Parathyroid adenoma (tissue), 2 donors: ENCODE results near the gene CA5A.

Experiments used
- H2AFZ ChIP-seq: fragments of 300-600 bp; sonication (generic); one replicate; pipeline ENCODE4 v1.7.0; 2017; ENCODE audit warnings: antibody characterized with exemption, mild to moderate bottlenecking
- H3K27ac ChIP-seq: fragments of 300-600 bp; sonication (generic); one replicate; pipeline ENCODE4 v1.7.0; 2017
- H3K27me3 ChIP-seq: fragments of 300-600 bp; sonication (generic); one replicate; pipeline ENCODE4 v1.7.0; 2017; ENCODE audit warnings: low read length; ENCODE audit not compliant: control insufficient read depth, insufficient read depth
- H3K36me3 ChIP-seq: fragments of 300-600 bp; sonication (generic); one replicate; pipeline ENCODE4 v1.7.0; 2017; ENCODE audit warnings: low read length; ENCODE audit not compliant: control insufficient read depth, insufficient read depth
- H3K4me1 ChIP-seq: fragments of 300-600 bp; sonication (generic); one replicate; pipeline ENCODE4 v1.7.0; 2017; ENCODE audit warnings: control low read depth
- H3K4me2 ChIP-seq: fragments of 300-600 bp; sonication (generic); one replicate; pipeline ENCODE4 v1.7.0; 2017; ENCODE audit warnings: low read length
- H3K4me3 ChIP-seq: fragments of 300-600 bp; sonication (generic); one replicate; pipeline ENCODE4 v1.7.0; 2017; ENCODE audit warnings: low read depth, low read length
- H3K79me2 ChIP-seq: fragments of 300-600 bp; sonication (generic); one replicate; pipeline ENCODE4 v1.7.0; 2017; ENCODE audit warnings: control low read depth
- H3K9ac ChIP-seq: fragments of 300-600 bp; sonication (generic); one replicate; pipeline ENCODE4 v1.7.0; 2017; ENCODE audit warnings: mild to moderate bottlenecking
- H3K9me3 ChIP-seq: fragments of 300-600 bp; sonication (generic); one replicate; pipeline ENCODE4 v1.7.0; 2017; ENCODE audit warnings: low read length; ENCODE audit not compliant: control insufficient read depth
- CTCF ChIP-seq: fragments of 300-600 bp; sonication (generic); IDR thresholded peaks from one replicate; pipeline ENCODE4 v1.7.0; 2017; ENCODE audit warnings: antibody characterized with exemption, mild to moderate bottlenecking
- donor health status: primary hyperparathyroidism.

CA5A gene

GRCh38 chr16:87957296-87958094, 21.2 kb upstream of the CA5A start:
- no peak overlapping the region for H3K9ac ChIP-seq
- H3K4me3 ChIP-seq: no peak overlapping the region
- peaks cover 42% of the 10 kb centered on the region for H3K4me1 ChIP-seq
- no peaks in the 10 kb centered on the region for H3K27me3 ChIP-seq
- H2AFZ ChIP-seq: no peak overlapping the region
- no peaks in the 10 kb centered on the region for H3K36me3 ChIP-seq
- H3K27ac ChIP-seq: no peak overlapping the region
- no peak for TF ChIP-seq CTCF
- no peak overlapping the region for H3K4me2 ChIP-seq
- peaks cover 70% of the 10 kb centered on the region for H3K79me2 ChIP-seq
- no peaks in the 10 kb centered on the region for H3K9me3 ChIP-seq

- Histone ChIP-seq H2AFZ (peak overlapping the region; percentile 45), H3K4me2 (peak overlapping the region; percentile 50), H3K9ac (no peak overlapping the region), H3K27ac (peak overlapping the region; percentile 87), H3K36me3 (no peaks in the 10 kb centered on the region), H3K4me3 (peak overlapping the region; percentile 23), H3K79me2 (peaks cover 73% of the 10 kb centered on the region), H3K9me3 (no peaks in the 10 kb centered on the region), H3K27me3 (no peaks in the 10 kb centered on the region), H3K4me1 (peaks cover 42% of the 10 kb centered on the region)
- no peak for TF ChIP-seq CTCF
Measured at GRCh38 chr16:87956365-87957231, 20.3 kb upstream of the CA5A start.

GRCh38 chr16:87956098-87956364, 19.7 kb upstream of the CA5A start:
- H3K4me1 ChIP-seq: peaks cover 42% of the 10 kb centered on the region
- H3K27ac ChIP-seq: peak overlapping the region; percentile 87
- H3K27me3 ChIP-seq: no peaks in the 10 kb centered on the region
- no peak overlapping the region for H3K9ac ChIP-seq
- peak overlapping the region; percentile 50 for H3K4me2 ChIP-seq
- H3K9me3 ChIP-seq: no peaks in the 10 kb centered on the region
- H3K4me3 ChIP-seq: no peak overlapping the region
- no peak for TF ChIP-seq CTCF
- H2AFZ ChIP-seq: peak overlapping the region; percentile 45
- no peaks in the 10 kb centered on the region for H3K36me3 ChIP-seq
- H3K79me2 ChIP-seq: peaks cover 70% of the 10 kb centered on the region

GRCh38 chr16:87955302-87956097, 19.2 kb upstream of the CA5A start:
- H3K36me3 ChIP-seq: no peaks in the 10 kb centered on the region
- H3K79me2 ChIP-seq: peaks cover 67% of the 10 kb centered on the region
- peak overlapping the region; percentile 45 for H2AFZ ChIP-seq
- no peaks in the 10 kb centered on the region for H3K9me3 ChIP-seq
- H3K27ac ChIP-seq: peak overlapping the region; percentile 87
- H3K4me1 ChIP-seq: peaks cover 42% of the 10 kb centered on the region
- TF ChIP-seq CTCF: no peak
- peak overlapping the region; percentile 50 for H3K4me2 ChIP-seq
- no peaks in the 10 kb centered on the region for H3K27me3 ChIP-seq
- H3K4me3 ChIP-seq: no peak overlapping the region
- no peak overlapping the region for H3K9ac ChIP-seq
